K562 (cell line): ENCODE results near the gene PTRHD1. TPM values are rescaled to one million over a fixed set of nuclear protein-coding genes. Genes with fewer than 3 reads are reported as not detected.

Experiments
- ATAC-seq: fragments of 200-7000 bp; cut with Tn5 transposase; 3 replicates; pipeline ENCODE4 v1.9.1; 2020; ENCODE audit warnings: moderate library complexity
- BruUV-seq: library from RNA; stranded (reverse); fragments of 400-500 nt; replicated peaks from 2 replicates; lab custom pipeline; 2021; lab: Mats Ljungman, UMichigan
- CTCF ChIA-PET: fragments of 300-600 bp; formaldehyde crosslinking; extraction: SDS; loops from one replicate; lab custom pipeline; 2021; ENCODE audit warnings: low intra/inter-chr PET ratio; lab: Yijun Ruan, JAX
- POLR2A ChIA-PET: fragments of 300-600, 350-650 bp; sonication (Branson Sonifier 250); formaldehyde crosslinking; extraction: SDS; loops from one replicate; lab custom pipeline; 2021; ENCODE audit warnings: antibody characterized with exemption, inconsistent platforms; lab: Yijun Ruan, JAX
- DNase-seq, 4 experiments: peaks; one replicate each; pipeline versions ENCODE4 v3.0.0 to v3.0.0-alpha.2; 2011 to 2018; ENCODE audit warnings: low spot score in 3 of 4, mixed read lengths in 3 of 4; ENCODE audit errors: extremely low read depth in 1 of 4
- FAIRE-seq: peaks from 2 replicates; lab custom pipeline; 2011; peaks lifted over from hg19 to GRCh38; lab: Jason Lieb, UNC
- H2AFZ ChIP-seq: 2 replicates; pipeline ENCODE4 v1.6.0; 2011; ENCODE audit warnings: low read depth, low read length, control low read depth, inconsistent platforms
- H3K27ac ChIP-seq: fragments of 200-600 bp; 3 replicates; pipeline ENCODE4 v1.8.0; 2011; ENCODE audit warnings: low read depth, mild to moderate bottlenecking, control low read depth, inconsistent platforms, low read length, moderate library complexity, mixed read lengths; ENCODE audit errors: extremely low read depth
- H3K27me3 ChIP-seq, 2 experiments: fragments of 300-600 bp in 1 of 2; 2 replicates in 1 of 2; 3 replicates in 1 of 2; pipeline versions ENCODE4 v1.6.0 to v1.8.0; 2011; ENCODE audit warnings: inconsistent platforms in 2 of 2, low read length in 2 of 2, mild to moderate bottlenecking in 1 of 2, mixed read lengths in 1 of 2, moderate library complexity in 1 of 2; ENCODE audit not compliant: control insufficient read depth in 2 of 2, insufficient read depth in 2 of 2
- H3K36me3 ChIP-seq: fragments of 300-600 bp; 3 replicates; pipeline ENCODE4 v1.8.0; 2011; ENCODE audit warnings: mild to moderate bottlenecking, low read length, inconsistent platforms; ENCODE audit not compliant: control insufficient read depth, insufficient read depth
- H3K4me1 ChIP-seq, 2 experiments: fragments of 200-600 bp in 1 of 2; replicated peaks in 1 of 2; 2 replicates in 1 of 2; 3 replicates in 1 of 2; pipeline versions ENCODE4 v1.5.1 to v1.8.0; 2011; ENCODE audit warnings: inconsistent platforms in 2 of 2, low read length in 2 of 2, mild to moderate bottlenecking in 1 of 2, mixed read lengths in 1 of 2, moderate library complexity in 1 of 2; ENCODE audit not compliant: control insufficient read depth in 2 of 2, insufficient read depth in 2 of 2
- H3K4me2 ChIP-seq: 2 replicates; pipeline ENCODE4 v1.6.1; 2011; ENCODE audit warnings: low read length, control low read depth, inconsistent platforms, mixed read lengths; ENCODE audit not compliant: insufficient read depth
- H3K4me3 ChIP-seq: fragments of 200-600 bp; sonication (generic), shearing (Covaris generic); 2 replicates; pipeline ENCODE4 v1.5.1; 2016; ENCODE audit warnings: control low read depth, inconsistent platforms
- H3K79me2 ChIP-seq: fragments of 200-600 bp; 3 replicates; pipeline ENCODE4 v1.8.0; 2011; ENCODE audit warnings: low read length, inconsistent platforms; ENCODE audit not compliant: control insufficient read depth, insufficient read depth
- H3K9ac ChIP-seq, 2 experiments: 2 replicates each; pipeline versions ENCODE4 v1.6.0 to v1.6.1; 2011; ENCODE audit warnings: low read depth in 2 of 2, low read length in 2 of 2, control low read depth in 1 of 2, inconsistent platforms in 1 of 2, mild to moderate bottlenecking in 1 of 2, mixed read lengths in 1 of 2; ENCODE audit not compliant: insufficient read depth in 1 of 2
- H3K9me1 ChIP-seq: one replicate; pipeline ENCODE4 v1.6.0; 2011; ENCODE audit warnings: inconsistent platforms, mild to moderate bottlenecking, low read length, moderate library complexity; ENCODE audit not compliant: control insufficient read depth, insufficient read depth
- H3K9me3 ChIP-seq: replicated peaks from 2 replicates; pipeline ENCODE4 v1.5.1; 2011; ENCODE audit warnings: low read depth, low read length, inconsistent platforms; ENCODE audit not compliant: control insufficient read depth, insufficient read depth
- H4K20me1 ChIP-seq: replicated peaks from 2 replicates; pipeline ENCODE4 v1.6.1; 2011; ENCODE audit warnings: low read length, inconsistent platforms, mixed read lengths; ENCODE audit not compliant: control insufficient read depth, insufficient read depth
- ATF7 ChIP-seq: fragments of 450-650 bp; IDR thresholded peaks from 2 replicates; pipeline ENCODE4 v1.7.1; 2014; ENCODE audit warnings: mild to moderate bottlenecking, moderate library complexity
- C11orf30 ChIP-seq: fragments of 450-650 bp; IDR thresholded peaks from 2 replicates; pipeline ENCODE4 v1.6.1; 2016; ENCODE audit warnings: low read depth, mild to moderate bottlenecking
- DNMT1 ChIP-seq: fragments of 450-650 bp; IDR thresholded peaks from 2 replicates; pipeline ENCODE4 v1.6.1; 2016; ENCODE audit warnings: antibody characterized with exemption, mild to moderate bottlenecking
- ESRRA ChIP-seq: fragments of 450-650 bp; IDR thresholded peaks from 2 replicates; pipeline ENCODE4 v1.6.1; 2014; ENCODE audit warnings: low read depth, mild to moderate bottlenecking, moderate library complexity, borderline replicate concordance
- FOXP1 ChIP-seq: sonication (generic); formaldehyde crosslinking; IDR thresholded peaks from 2 replicates; pipeline ENCODE4 v1.8.0; 2022; ENCODE audit warnings: mild to moderate bottlenecking, missing genetic modification reagents
- GTF2F1 ChIP-seq: IDR thresholded peaks from 2 replicates; pipeline ENCODE4 v1.6.1; 2011; ENCODE audit warnings: low read depth, low read length, improper control_type of control experiment
- L3MBTL2 ChIP-seq: fragments of 450-650 bp; IDR thresholded peaks from 2 replicates; pipeline ENCODE4 v1.6.1; 2016; ENCODE audit warnings: mild to moderate bottlenecking, moderate library complexity
- PML ChIP-seq: IDR thresholded peaks from 2 replicates; pipeline ENCODE4 v1.6.1; 2012; ENCODE audit warnings: low read length, inconsistent platforms
- RCOR1 ChIP-seq, 2 experiments: IDR thresholded peaks; 2 replicates each; pipeline ENCODE4 v1.6.1; 2012; ENCODE audit warnings: low read depth in 2 of 2, low read length in 2 of 2, borderline replicate concordance in 1 of 2, improper control_type of control experiment in 1 of 2
- SMARCA4 ChIP-seq: fragments of 450-650 bp; IDR thresholded peaks from 2 replicates; pipeline ENCODE4 v1.6.1; 2016
- ZBTB34 ChIP-seq: fragments of 250-450 bp; sonication (Bioruptor Pico); IDR thresholded peaks from 2 replicates; pipeline ENCODE4 v1.8.0; 2021; ENCODE audit warnings: mild to moderate bottlenecking, moderate library complexity
- ZKSCAN3 ChIP-seq: fragments of 250-450 bp; sonication (Bioruptor Pico); IDR thresholded peaks from 2 replicates; pipeline ENCODE4 v1.4.0; 2020
- ZNF655 ChIP-seq: fragments of 250-450 bp; sonication (Bioruptor Pico); IDR thresholded peaks from 2 replicates; pipeline ENCODE4 v1.5.0; 2021
- ZNF76 ChIP-seq: fragments of 250-450 bp; sonication (Bioruptor Pico); IDR thresholded peaks from 2 replicates; pipeline ENCODE4 v1.4.0; 2020; ENCODE audit warnings: mild to moderate bottlenecking, moderate library complexity, borderline replicate concordance
- WGBS: fragments of 100-300 bp; shearing (Covaris generic); methylation state at CpG from one replicate; pipeline ENCODE4 v1.1.6; 2016; ENCODE audit warnings: low coverage, mixed read lengths; ENCODE audit not compliant: insufficient coverage; ENCODE audit errors: missing lambda C conversion rate; 5-methylcytosine and 5-hydroxymethylcytosine counted together
- in situ Hi-C: fragments of 300-500 bp; cut with MboI; formaldehyde crosslinking; loops from 4 replicates; pipeline ENCODE4 v1.15.0; 2018; ENCODE audit warnings: inconsistent platforms, mixed read lengths
- intact Hi-C: fragments of 100-400 bp; cut with micrococcal nuclease; formaldehyde crosslinking; loops from 2 replicates; pipeline ENCODE4 v1.14.2; 2022
- polyA plus RNA-seq, 8 experiments: library from polyadenylated mRNA; depleted of rRNA in 4 of 8; stranded (reverse) in 5 of 8; unstranded in 3 of 8; fragments of >200 nt; fragmentation: Nextera tagmentation in 2 of 8; fragmentation: Illumina TruSeq in 1 of 8; extraction: Ambion mirVana in 2 of 8; extraction: Trizol in 1 of 8; gene quantifications; 2 replicates each; pipeline versions ENCODE4 v1.2.1 to v1.2.3, GENCODE V29; 2011 to 2014; ENCODE audit warnings: inconsistent platforms in 1 of 8, missing spikeins in 1 of 8
- total RNA-seq, 7 experiments: library from RNA; depleted of rRNA in 6 of 7; stranded (reverse); fragments of >200 nt in 6 of 7; fragmentation: Illumina TruSeq in 2 of 7; extraction: Trizol in 2 of 7; gene quantifications; 2 replicates each; pipeline versions ENCODE4 v1.2.1 to v1.2.3, GENCODE V29; 2011 to 2021; ENCODE audit warnings: low replicate concordance in 1 of 7

PTRHD1 gene
- total and polyA plus RNA-seq, 9 of the 15 experiments (the other 6 are each of a cell fraction or from before 2014, with no cell fraction given): 15.8 to 83.2 (median 46.6) TPM

GRCh38 chr2:24840962-24841945 is 48.1 kb upstream of the PTRHD1 start:
- Histone ChIP-seq H3K4me2 (no peak overlapping the region), H3K4me3 (no peak overlapping the region), H3K79me2 (no peaks in the 10 kb centered on the region), H3K9me3 (no peaks in the 10 kb centered on the region), H3K27me3 (no peaks in the 10 kb centered on the region), H3K27ac (no peak overlapping the region), H3K4me1 (peaks cover 0 to 6% of the 10 kb centered on the region in 2 experiments; a peak in 2 of 5 replicates), H4K20me1 (no peaks in the 10 kb centered on the region), H2AFZ (no peak overlapping the region), H3K9ac (0 out of 4 replicates have a peak overlapping the region, but pooled peaks of 1 of the 2 experiments have one; percentile 35), H3K36me3 (peaks cover 54% of the 10 kb centered on the region; the same call in 2 of the 3 replicates), H3K9me1 (no peaks in the 10 kb centered on the region)
- FAIRE-seq (no peak), ATAC-seq (no peak), DNase-seq (no peak)
- in situ Hi-C loops: no loop called here
- ChIA-PET CTCF (interaction anchor here (0.6 kb wide), 1 partner anchor 1147 kb away, joined by 3 read pairs; no protein-coding TSS in a partner anchor), POLR2A (interaction anchor here (0.6 kb wide), 1 partner anchor 848 kb away, joined by 3 read pairs; no protein-coding TSS in a partner anchor)
- BruUV-seq: no TSS peak
- WGBS: 82% methylated on average over 20 of the region's 26 CpGs
- TF ChIP-seq GTF2F1: no peak
- TF ChIP-seq SMARCA4: no peak
- TF ChIP-seq ZNF655: no peak
- TF ChIP-seq L3MBTL2: no peak
- TF ChIP-seq ESRRA: no peak
- no peak for TF ChIP-seq RCOR1 (IDR thresholded peaks at IDR 0.05; ENCODE audit: borderline replicate concordance in 1 of 2, low read depth in 2 of 2, low read length in 2 of 2)
- no peak for TF ChIP-seq C11orf30
- no peak for TF ChIP-seq ZNF76 (CRISPR knock-in tag)
- no peak for TF ChIP-seq ATF7
- TF ChIP-seq PML: no peak
- no peak for TF ChIP-seq ZBTB34 (CRISPR knock-in tag)
- TF ChIP-seq DNMT1: no peak
- TF ChIP-seq FOXP1 (CRISPR knock-in tag): no peak
- no peak for TF ChIP-seq ZKSCAN3 (CRISPR knock-in tag)
- intact Hi-C loops: no loop called here
